WTC11 (cell line): ENCODE data around the gene UGT1A3. TPM values are rescaled to one million over a fixed set of nuclear protein-coding genes. Genes with fewer than 3 reads are reported as not detected.

Experiments
- ATAC-seq: fragments of 200-7000 bp; cut with Tn5 transposase; 2 replicates; pipeline ENCODE4 v1.10.0; 2021; ENCODE audit warnings: mild to moderate bottlenecking, moderate library complexity
- CTCF ChIA-PET: fragments of 300-600 bp; sonication (Branson Sonifier 250); formaldehyde crosslinking; loops from one replicate; lab custom pipeline; 2021; ENCODE audit warnings: antibody characterized with exemption; lab: Charles Lee
- POLR2A ChIA-PET: fragments of 350-600 bp; sonication (Branson Sonifier 250); formaldehyde crosslinking; loops from one replicate; lab custom pipeline; 2021; ENCODE audit warnings: antibody characterized with exemption; lab: Charles Lee
- DNase-seq: peaks from one replicate; pipeline ENCODE4 v3.0.0; 2021; ENCODE audit warnings: low spot score
- H3K27ac Mint-ChIP-seq: 2 replicates; pipeline ENCODE4 v1.8.0; 2021; ENCODE audit warnings: mixed read lengths
- H3K27me3 Mint-ChIP-seq: 2 replicates; pipeline ENCODE4 v1.8.0; 2021; ENCODE audit warnings: low read depth, mild to moderate bottlenecking, moderate library complexity, mixed read lengths
- H3K36me3 Mint-ChIP-seq: 2 replicates; pipeline ENCODE4 v1.8.0; 2021; ENCODE audit warnings: mixed read lengths
- H3K4me1 Mint-ChIP-seq: 2 replicates; pipeline ENCODE4 v1.8.0; 2022; ENCODE audit warnings: mixed read lengths
- H3K4me3 Mint-ChIP-seq: 2 replicates; pipeline ENCODE4 v1.8.0; 2021; ENCODE audit warnings: mild to moderate bottlenecking, moderate library complexity, mixed read lengths
- H3K9me3 Mint-ChIP-seq: 2 replicates; pipeline ENCODE4 v1.8.0; 2021; ENCODE audit warnings: mixed read lengths
- EMX1 ChIP-seq: fragments of 250-450 bp; sonication (Bioruptor Pico); IDR thresholded peaks from 2 replicates; pipeline ENCODE4 v1.8.0; 2021; ENCODE audit warnings: mild to moderate bottlenecking
- FOXK1 ChIP-seq: sonication (generic); formaldehyde crosslinking; IDR thresholded peaks from 2 replicates; pipeline ENCODE4 v1.8.0; 2022; ENCODE audit warnings: mild to moderate bottlenecking, moderate library complexity, missing genetic modification reagents
- GABPB1 ChIP-seq: sonication (generic); formaldehyde crosslinking; IDR thresholded peaks from 2 replicates; pipeline ENCODE4 v1.8.1; 2023; ENCODE audit warnings: mild to moderate bottlenecking, missing genetic modification reagents
- HMGA2 ChIP-seq: fragments of 250-450 bp; sonication (Bioruptor Pico); IDR thresholded peaks from 2 replicates; pipeline ENCODE4 v1.4.0; 2021; ENCODE audit warnings: mild to moderate bottlenecking, moderate library complexity
- MXD4 ChIP-seq: fragments of 250-450 bp; sonication (Bioruptor Pico); IDR thresholded peaks from 2 replicates; pipeline ENCODE4 v1.8.0; 2021; ENCODE audit warnings: mild to moderate bottlenecking, moderate library complexity, borderline replicate concordance
- NFE2L1 ChIP-seq: sonication (generic); formaldehyde crosslinking; IDR thresholded peaks from 2 replicates; pipeline ENCODE4 v1.8.1; 2023; ENCODE audit warnings: missing genetic modification reagents
- OVOL2 ChIP-seq: fragments of 250-450 bp; sonication (Bioruptor Pico); IDR thresholded peaks from 2 replicates; pipeline ENCODE4 v1.9.0; 2021; ENCODE audit warnings: mild to moderate bottlenecking, borderline replicate concordance
- SMAD3 ChIP-seq: sonication (generic); formaldehyde crosslinking; IDR thresholded peaks from 2 replicates; pipeline ENCODE4 v1.8.0; 2022; ENCODE audit warnings: missing genetic modification reagents, mild to moderate bottlenecking, borderline replicate concordance
- ZBTB21 ChIP-seq: sonication (generic); formaldehyde crosslinking; IDR thresholded peaks from 2 replicates; pipeline ENCODE4 v1.8.1; 2023; ENCODE audit warnings: mild to moderate bottlenecking, missing genetic modification reagents, borderline replicate concordance
- ZNF232 ChIP-seq: sonication (generic); formaldehyde crosslinking; IDR thresholded peaks from 2 replicates; pipeline ENCODE4 v1.8.0; 2022; ENCODE audit warnings: mild to moderate bottlenecking, missing genetic modification reagents
- total RNA-seq: library from RNA; stranded (reverse); gene quantifications from 3 replicates; pipeline ENCODE4 v1.2.3, GENCODE V29; 2021
- TF ChIP-seq, protein P1 (sequence below): sonication (generic); formaldehyde crosslinking; IDR thresholded peaks from 2 replicates; pipeline ENCODE4 v1.8.1; 2023; ENCODE audit warnings: mild to moderate bottlenecking, missing genetic modification reagents, borderline replicate concordance
- TF ChIP-seq, protein P2 (sequence below): sonication (generic); formaldehyde crosslinking; IDR thresholded peaks from 2 replicates; pipeline ENCODE4 v1.8.1; 2023; ENCODE audit warnings: mild to moderate bottlenecking, missing genetic modification reagents, moderate library complexity
- TF ChIP-seq, protein P3 (sequence below): sonication (generic); formaldehyde crosslinking; IDR thresholded peaks from 2 replicates; pipeline ENCODE4 v1.8.0; 2023; ENCODE audit warnings: missing genetic modification reagents
- TF ChIP-seq, protein P4 (sequence below): sonication (generic); formaldehyde crosslinking; IDR thresholded peaks from 2 replicates; pipeline ENCODE4 v1.8.1; 2023; ENCODE audit warnings: mild to moderate bottlenecking, missing genetic modification reagents
- TF ChIP-seq, protein P5 (sequence below): sonication (generic); formaldehyde crosslinking; IDR thresholded peaks from 2 replicates; pipeline ENCODE4 v1.8.0; 2022; ENCODE audit warnings: mild to moderate bottlenecking, missing genetic modification reagents
- TF ChIP-seq, protein P6 (sequence below): sonication (generic); formaldehyde crosslinking; conservative IDR thresholded peaks from 2 replicates; pipeline ENCODE4 v1.8.1; 2023; ENCODE audit warnings: mild to moderate bottlenecking, low read depth, missing genetic modification reagents, moderate library complexity
- TF ChIP-seq, protein P7 (sequence below): fragments of 250-450 bp; sonication (Bioruptor Pico); IDR thresholded peaks from 2 replicates; pipeline ENCODE4 v1.9.0; 2021; ENCODE audit warnings: mild to moderate bottlenecking

UGT1A3 gene
- total RNA-seq, 1 experiment from 2014 or later: not detected

DNA sequence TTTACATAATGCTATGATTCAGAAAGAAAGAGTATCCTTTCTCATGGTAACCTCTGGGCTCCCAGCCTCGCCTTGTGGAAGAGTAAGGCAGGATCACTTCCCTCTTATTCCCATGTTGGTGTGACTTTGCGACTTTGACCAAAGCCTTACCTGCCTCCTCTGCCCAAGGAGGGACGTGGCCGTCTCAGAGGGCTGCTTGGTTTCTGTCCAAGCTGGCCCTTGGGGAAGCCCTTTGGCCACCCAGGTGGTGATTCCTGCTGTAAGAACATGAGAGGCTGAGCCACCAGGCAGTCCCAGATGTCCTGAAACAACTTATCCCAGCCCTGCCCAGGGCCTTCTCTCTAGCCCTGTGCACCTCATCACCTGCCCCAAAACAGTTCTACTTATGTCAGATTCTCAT, 30.1 kb upstream of the UGT1A3 start:
- Mint-ChIP-seq H3K4me1 (peaks cover 7% of the 10 kb centered on the region; the same call in 1 of the 2 replicates), H3K4me3 (no peak overlapping the region), H3K36me3 (no peaks in the 10 kb centered on the region), H3K27me3 (no peaks in the 10 kb centered on the region), H3K27ac (no peak overlapping the region), H3K9me3 (no peaks in the 10 kb centered on the region)
- ATAC-seq: peak; percentile 24; the same call in 1 of the 2 replicates
- POLR2A ChIA-PET: no interaction called here
- TF ChIP-seq SMAD3 (CRISPR knock-in tag) (no peak), MXD4 (CRISPR knock-in tag) (no peak), HMGA2 (CRISPR knock-in tag) (no peak), FOXK1 (no peak), ZNF232 (CRISPR knock-in tag) (no peak)
- TF ChIP-seq, protein P1, sequence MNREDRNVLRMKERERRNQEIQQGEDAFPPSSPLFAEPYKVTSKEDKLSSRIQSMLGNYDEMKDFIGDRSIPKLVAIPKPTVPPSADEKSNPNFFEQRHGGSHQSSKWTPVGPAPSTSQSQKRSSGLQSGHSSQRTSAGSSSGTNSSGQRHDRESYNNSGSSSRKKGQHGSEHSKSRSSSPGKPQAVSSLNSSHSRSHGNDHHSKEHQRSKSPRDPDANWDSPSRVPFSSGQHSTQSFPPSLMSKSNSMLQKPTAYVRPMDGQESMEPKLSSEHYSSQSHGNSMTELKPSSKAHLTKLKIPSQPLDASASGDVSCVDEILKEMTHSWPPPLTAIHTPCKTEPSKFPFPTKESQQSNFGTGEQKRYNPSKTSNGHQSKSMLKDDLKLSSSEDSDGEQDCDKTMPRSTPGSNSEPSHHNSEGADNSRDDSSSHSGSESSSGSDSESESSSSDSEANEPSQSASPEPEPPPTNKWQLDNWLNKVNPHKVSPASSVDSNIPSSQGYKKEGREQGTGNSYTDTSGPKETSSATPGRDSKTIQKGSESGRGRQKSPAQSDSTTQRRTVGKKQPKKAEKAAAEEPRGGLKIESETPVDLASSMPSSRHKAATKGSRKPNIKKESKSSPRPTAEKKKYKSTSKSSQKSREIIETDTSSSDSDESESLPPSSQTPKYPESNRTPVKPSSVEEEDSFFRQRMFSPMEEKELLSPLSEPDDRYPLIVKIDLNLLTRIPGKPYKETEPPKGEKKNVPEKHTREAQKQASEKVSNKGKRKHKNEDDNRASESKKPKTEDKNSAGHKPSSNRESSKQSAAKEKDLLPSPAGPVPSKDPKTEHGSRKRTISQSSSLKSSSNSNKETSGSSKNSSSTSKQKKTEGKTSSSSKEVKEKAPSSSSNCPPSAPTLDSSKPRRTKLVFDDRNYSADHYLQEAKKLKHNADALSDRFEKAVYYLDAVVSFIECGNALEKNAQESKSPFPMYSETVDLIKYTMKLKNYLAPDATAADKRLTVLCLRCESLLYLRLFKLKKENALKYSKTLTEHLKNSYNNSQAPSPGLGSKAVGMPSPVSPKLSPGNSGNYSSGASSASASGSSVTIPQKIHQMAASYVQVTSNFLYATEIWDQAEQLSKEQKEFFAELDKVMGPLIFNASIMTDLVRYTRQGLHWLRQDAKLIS (CRISPR knock-in tag): no peak
- TF ChIP-seq, protein P2, sequence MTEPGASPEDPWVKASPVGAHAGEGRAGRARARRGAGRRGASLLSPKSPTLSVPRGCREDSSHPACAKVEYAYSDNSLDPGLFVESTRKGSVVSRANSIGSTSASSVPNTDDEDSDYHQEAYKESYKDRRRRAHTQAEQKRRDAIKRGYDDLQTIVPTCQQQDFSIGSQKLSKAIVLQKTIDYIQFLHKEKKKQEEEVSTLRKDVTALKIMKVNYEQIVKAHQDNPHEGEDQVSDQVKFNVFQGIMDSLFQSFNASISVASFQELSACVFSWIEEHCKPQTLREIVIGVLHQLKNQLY (CRISPR knock-in tag): no peak
- TF ChIP-seq, protein P3, sequence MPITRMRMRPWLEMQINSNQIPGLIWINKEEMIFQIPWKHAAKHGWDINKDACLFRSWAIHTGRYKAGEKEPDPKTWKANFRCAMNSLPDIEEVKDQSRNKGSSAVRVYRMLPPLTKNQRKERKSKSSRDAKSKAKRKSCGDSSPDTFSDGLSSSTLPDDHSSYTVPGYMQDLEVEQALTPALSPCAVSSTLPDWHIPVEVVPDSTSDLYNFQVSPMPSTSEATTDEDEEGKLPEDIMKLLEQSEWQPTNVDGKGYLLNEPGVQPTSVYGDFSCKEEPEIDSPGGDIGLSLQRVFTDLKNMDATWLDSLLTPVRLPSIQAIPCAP (CRISPR knock-in tag): no peak
- TF ChIP-seq, protein P4, sequence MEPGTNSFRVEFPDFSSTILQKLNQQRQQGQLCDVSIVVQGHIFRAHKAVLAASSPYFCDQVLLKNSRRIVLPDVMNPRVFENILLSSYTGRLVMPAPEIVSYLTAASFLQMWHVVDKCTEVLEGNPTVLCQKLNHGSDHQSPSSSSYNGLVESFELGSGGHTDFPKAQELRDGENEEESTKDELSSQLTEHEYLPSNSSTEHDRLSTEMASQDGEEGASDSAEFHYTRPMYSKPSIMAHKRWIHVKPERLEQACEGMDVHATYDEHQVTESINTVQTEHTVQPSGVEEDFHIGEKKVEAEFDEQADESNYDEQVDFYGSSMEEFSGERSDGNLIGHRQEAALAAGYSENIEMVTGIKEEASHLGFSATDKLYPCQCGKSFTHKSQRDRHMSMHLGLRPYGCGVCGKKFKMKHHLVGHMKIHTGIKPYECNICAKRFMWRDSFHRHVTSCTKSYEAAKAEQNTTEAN (CRISPR knock-in tag): no peak
- TF ChIP-seq, protein P5, sequence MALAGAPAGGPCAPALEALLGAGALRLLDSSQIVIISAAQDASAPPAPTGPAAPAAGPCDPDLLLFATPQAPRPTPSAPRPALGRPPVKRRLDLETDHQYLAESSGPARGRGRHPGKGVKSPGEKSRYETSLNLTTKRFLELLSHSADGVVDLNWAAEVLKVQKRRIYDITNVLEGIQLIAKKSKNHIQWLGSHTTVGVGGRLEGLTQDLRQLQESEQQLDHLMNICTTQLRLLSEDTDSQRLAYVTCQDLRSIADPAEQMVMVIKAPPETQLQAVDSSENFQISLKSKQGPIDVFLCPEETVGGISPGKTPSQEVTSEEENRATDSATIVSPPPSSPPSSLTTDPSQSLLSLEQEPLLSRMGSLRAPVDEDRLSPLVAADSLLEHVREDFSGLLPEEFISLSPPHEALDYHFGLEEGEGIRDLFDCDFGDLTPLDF (CRISPR knock-in tag): no peak
- TF ChIP-seq, all 79 proteins: peak for 0
- no peak for DNase-seq
- CTCF ChIA-PET: interaction anchor here (1.6 kb wide), 1 partner anchor 13 kb away, joined by 7 read pairs; the partner anchor contains the start of gene UGT1A5

DNA sequence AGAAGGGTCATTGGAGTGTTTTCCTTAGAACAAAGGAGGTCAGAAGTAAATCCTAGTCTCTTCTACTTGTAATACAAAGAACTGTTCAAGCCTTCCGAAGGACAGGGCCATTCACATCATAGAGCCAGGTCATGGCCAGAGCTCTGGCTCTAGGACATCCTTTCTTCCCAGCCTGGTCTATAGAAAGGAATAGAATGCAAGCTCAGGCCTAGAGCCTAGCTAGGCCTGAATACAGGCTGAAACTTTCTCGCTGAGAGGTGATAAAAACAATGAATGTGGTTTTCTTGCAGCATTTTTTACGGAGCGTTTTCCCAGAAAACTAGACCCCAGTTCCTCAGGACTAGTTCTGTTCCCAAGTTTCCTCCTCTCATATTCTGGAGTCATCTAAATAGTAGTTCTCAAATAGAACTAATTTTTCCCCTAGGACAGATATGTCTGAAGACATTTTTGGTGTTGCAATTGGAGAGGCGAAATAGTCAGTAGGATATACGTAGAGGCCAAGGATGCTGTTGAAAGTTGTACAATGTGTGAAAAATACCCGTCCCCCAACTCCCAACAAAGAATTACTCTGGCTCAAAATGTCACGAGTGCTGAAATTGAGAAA, 29.3 kb upstream of the UGT1A3 start:
- ChIA-PET CTCF (interaction anchor here (1.6 kb wide), 1 partner anchor 12 kb away, joined by 7 read pairs; the partner anchor contains the start of gene UGT1A5), POLR2A (interaction anchor here (0.8 kb wide), 1 partner anchor 134 kb away, joined by 3 read pairs; no protein-coding TSS in a partner anchor)
- no peak for DNase-seq
- ATAC-seq: no peak
- Mint-ChIP-seq H3K4me1 (peaks cover 7% of the 10 kb centered on the region; the same call in 1 of the 2 replicates), H3K9me3 (no peaks in the 10 kb centered on the region), H3K36me3 (no peaks in the 10 kb centered on the region), H3K4me3 (no peak overlapping the region), H3K27ac (0 out of 2 replicates have a peak overlapping the region, but pooled peaks have one; percentile 38), H3K27me3 (no peaks in the 10 kb centered on the region)
- TF ChIP-seq NFE2L1 (no peak), GABPB1 (CRISPR knock-in tag) (no peak), OVOL2 (CRISPR knock-in tag) (no peak), ZBTB21 (CRISPR knock-in tag) (no peak), EMX1 (no peak)
- TF ChIP-seq, protein P6, sequence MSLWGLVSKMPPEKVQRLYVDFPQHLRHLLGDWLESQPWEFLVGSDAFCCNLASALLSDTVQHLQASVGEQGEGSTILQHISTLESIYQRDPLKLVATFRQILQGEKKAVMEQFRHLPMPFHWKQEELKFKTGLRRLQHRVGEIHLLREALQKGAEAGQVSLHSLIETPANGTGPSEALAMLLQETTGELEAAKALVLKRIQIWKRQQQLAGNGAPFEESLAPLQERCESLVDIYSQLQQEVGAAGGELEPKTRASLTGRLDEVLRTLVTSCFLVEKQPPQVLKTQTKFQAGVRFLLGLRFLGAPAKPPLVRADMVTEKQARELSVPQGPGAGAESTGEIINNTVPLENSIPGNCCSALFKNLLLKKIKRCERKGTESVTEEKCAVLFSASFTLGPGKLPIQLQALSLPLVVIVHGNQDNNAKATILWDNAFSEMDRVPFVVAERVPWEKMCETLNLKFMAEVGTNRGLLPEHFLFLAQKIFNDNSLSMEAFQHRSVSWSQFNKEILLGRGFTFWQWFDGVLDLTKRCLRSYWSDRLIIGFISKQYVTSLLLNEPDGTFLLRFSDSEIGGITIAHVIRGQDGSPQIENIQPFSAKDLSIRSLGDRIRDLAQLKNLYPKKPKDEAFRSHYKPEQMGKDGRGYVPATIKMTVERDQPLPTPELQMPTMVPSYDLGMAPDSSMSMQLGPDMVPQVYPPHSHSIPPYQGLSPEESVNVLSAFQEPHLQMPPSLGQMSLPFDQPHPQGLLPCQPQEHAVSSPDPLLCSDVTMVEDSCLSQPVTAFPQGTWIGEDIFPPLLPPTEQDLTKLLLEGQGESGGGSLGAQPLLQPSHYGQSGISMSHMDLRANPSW: no peak
- TF ChIP-seq, protein P5 (CRISPR knock-in tag): no peak
- TF ChIP-seq, protein P4 (CRISPR knock-in tag): no peak
- TF ChIP-seq, protein P7, sequence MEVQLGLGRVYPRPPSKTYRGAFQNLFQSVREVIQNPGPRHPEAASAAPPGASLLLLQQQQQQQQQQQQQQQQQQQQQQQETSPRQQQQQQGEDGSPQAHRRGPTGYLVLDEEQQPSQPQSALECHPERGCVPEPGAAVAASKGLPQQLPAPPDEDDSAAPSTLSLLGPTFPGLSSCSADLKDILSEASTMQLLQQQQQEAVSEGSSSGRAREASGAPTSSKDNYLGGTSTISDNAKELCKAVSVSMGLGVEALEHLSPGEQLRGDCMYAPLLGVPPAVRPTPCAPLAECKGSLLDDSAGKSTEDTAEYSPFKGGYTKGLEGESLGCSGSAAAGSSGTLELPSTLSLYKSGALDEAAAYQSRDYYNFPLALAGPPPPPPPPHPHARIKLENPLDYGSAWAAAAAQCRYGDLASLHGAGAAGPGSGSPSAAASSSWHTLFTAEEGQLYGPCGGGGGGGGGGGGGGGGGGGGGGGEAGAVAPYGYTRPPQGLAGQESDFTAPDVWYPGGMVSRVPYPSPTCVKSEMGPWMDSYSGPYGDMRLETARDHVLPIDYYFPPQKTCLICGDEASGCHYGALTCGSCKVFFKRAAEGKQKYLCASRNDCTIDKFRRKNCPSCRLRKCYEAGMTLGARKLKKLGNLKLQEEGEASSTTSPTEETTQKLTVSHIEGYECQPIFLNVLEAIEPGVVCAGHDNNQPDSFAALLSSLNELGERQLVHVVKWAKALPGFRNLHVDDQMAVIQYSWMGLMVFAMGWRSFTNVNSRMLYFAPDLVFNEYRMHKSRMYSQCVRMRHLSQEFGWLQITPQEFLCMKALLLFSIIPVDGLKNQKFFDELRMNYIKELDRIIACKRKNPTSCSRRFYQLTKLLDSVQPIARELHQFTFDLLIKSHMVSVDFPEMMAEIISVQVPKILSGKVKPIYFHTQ (CRISPR knock-in tag): no peak
